ENCODE results near the gene TAS2R7. TPM values are rescaled to one million over a fixed set of nuclear protein-coding genes. Genes with fewer than 3 reads are reported as not detected.

Gene TAS2R7
- total RNA-seq (not detected), total RNA-seq (0 reads per million in 2 donors)

GRCh38 chr12:10802587-10802986, at the start of gene TAS2R7:
TAS2R7 (minus strand) TSS chr12:10802627; CDS start chr12:10802570, 57 bp downstream.
- no peak for ATAC-seq
- H3K9me3 ChIP-seq (ENCODE audit: control insufficient read depth, low read length, poor library complexity, severe bottlenecking): no peaks in the 10 kb centered on the region
- no peaks in the 10 kb centered on the region for H3K4me1 Mint-ChIP-seq
- H3K36me3 Mint-ChIP-seq (ENCODE audit: low read depth): no peaks in the 10 kb centered on the region
- DNase-seq: no peak
- H3K27me3 Mint-ChIP-seq: peaks cover 38% of the 10 kb centered on the region
- no peak within 1 kb of the TSS for H3K4me3 Mint-ChIP-seq
- no peak within 1 kb of the TSS for H3K27ac Mint-ChIP-seq

- peaks cover under 1% of the 10 kb centered on the region for H3K9me3 ChIP-seq (ENCODE audit: control insufficient read depth, low read length, poor library complexity, severe bottlenecking)
- no peak for DNase-seq
- H3K4me1 Mint-ChIP-seq: peaks cover 41% of the 10 kb centered on the region
- peak overlapping the region; percentile 61 for H3K4me3 Mint-ChIP-seq
- peak; percentile 44 for ATAC-seq
- no peaks in the 10 kb centered on the region for H3K27me3 Mint-ChIP-seq
- peak overlapping the region; percentile 75 for H3K27ac Mint-ChIP-seq
- peaks cover 9% of the 10 kb centered on the region for H3K36me3 Mint-ChIP-seq (ENCODE audit: low read depth)
These were observed 48.9 kb upstream of the TAS2R7 start for GRCh38 chr12:10851243-10851858.

GRCh38 chr12:10849425-10849878, 47.0 kb upstream of the TAS2R7 start, which contains the start of gene PRR4:
PRR4 (minus strand) TSS chr12:10849475; CDS start chr12:10849437, 38 bp downstream.
- H3K27me3 Mint-ChIP-seq: no peaks in the 10 kb centered on the region
- DNase-seq (no peak), ATAC-seq (peak; percentile 74)
- no peak within 1 kb of the TSS for H3K4me3 Mint-ChIP-seq
- peak within 1 kb of the TSS; percentile 75 for H3K27ac Mint-ChIP-seq
- H3K4me1 Mint-ChIP-seq: peaks cover 39% of the 10 kb centered on the region
- H3K9me3 ChIP-seq (ENCODE audit: control insufficient read depth, low read length, poor library complexity, severe bottlenecking): no peaks in the 10 kb centered on the region
- H3K36me3 Mint-ChIP-seq (ENCODE audit: low read depth): peaks cover 11% of the 10 kb centered on the region

- Mint-ChIP-seq H3K4me1 (peaks cover 34% of the 10 kb centered on the region), H3K27ac (no peak overlapping the region), H3K4me3 (no peak overlapping the region), H3K27me3 (no peaks in the 10 kb centered on the region), H3K36me3 (ENCODE audit: low read depth) (peaks cover 11% of the 10 kb centered on the region)
- no peak for DNase-seq
- no peak for ATAC-seq
- H3K9me3 ChIP-seq (ENCODE audit: control insufficient read depth, low read length, poor library complexity, severe bottlenecking): no peaks in the 10 kb centered on the region
These were observed 45.3 kb upstream of the TAS2R7 start for GRCh38 chr12:10847744-10848143.

- DNase-seq: no peak
- H3K4me3 Mint-ChIP-seq: no peak overlapping the region
- H3K27me3 Mint-ChIP-seq: no peaks in the 10 kb centered on the region
- no peak overlapping the region for H3K27ac Mint-ChIP-seq
- H3K36me3 Mint-ChIP-seq (ENCODE audit: low read depth): peaks cover 11% of the 10 kb centered on the region
- peaks cover 2% of the 10 kb centered on the region for H3K4me1 Mint-ChIP-seq
- no peak for ATAC-seq
- H3K9me3 ChIP-seq (ENCODE audit: control insufficient read depth, low read length, poor library complexity, severe bottlenecking): no peaks in the 10 kb centered on the region
These were observed 40.4 kb upstream of the TAS2R7 start for GRCh38 chr12:10842862-10843261.

GRCh38 chr12:10838461-10838860, 36.0 kb upstream of the TAS2R7 start:
- DNase-seq (no peak), ATAC-seq (no peak)
- H3K4me3 Mint-ChIP-seq: no peak overlapping the region
- H3K9me3 ChIP-seq (ENCODE audit: control insufficient read depth, low read length, poor library complexity, severe bottlenecking): no peaks in the 10 kb centered on the region
- no peak overlapping the region for H3K27ac Mint-ChIP-seq
- no peaks in the 10 kb centered on the region for H3K36me3 Mint-ChIP-seq (ENCODE audit: low read depth)
- no peaks in the 10 kb centered on the region for H3K27me3 Mint-ChIP-seq
- H3K4me1 Mint-ChIP-seq: no peaks in the 10 kb centered on the region

GRCh38 chr12:10829994-10830393, 27.6 kb upstream of the TAS2R7 start:
- Mint-ChIP-seq H3K36me3 (ENCODE audit: low read depth) (no peaks in the 10 kb centered on the region), H3K4me3 (no peak overlapping the region), H3K27ac (no peak overlapping the region), H3K27me3 (no peaks in the 10 kb centered on the region), H3K4me1 (peaks cover 2% of the 10 kb centered on the region)
- ATAC-seq: no peak
- DNase-seq: no peak
- H3K9me3 ChIP-seq (ENCODE audit: control insufficient read depth, low read length, poor library complexity, severe bottlenecking): no peaks in the 10 kb centered on the region

- Mint-ChIP-seq H3K36me3 (ENCODE audit: low read depth) (peaks cover 3% of the 10 kb centered on the region), H3K4me3 (no peak within 1 kb of the TSS), H3K27me3 (no peaks in the 10 kb centered on the region), H3K4me1 (peaks cover 5% of the 10 kb centered on the region), H3K27ac (no peak within 1 kb of the TSS)
- no peak for DNase-seq
- no peaks in the 10 kb centered on the region for H3K9me3 ChIP-seq (ENCODE audit: control insufficient read depth, low read length, poor library complexity, severe bottlenecking)
- ATAC-seq: no peak
These were observed 23.8 kb upstream of the TAS2R7 start, which contains the start of gene TAS2R10 for GRCh38 chr12:10826258-10826657. TAS2R10 (minus strand) TSS chr12:10826358; CDS start chr12:10826269, 89 bp downstream.

GRCh38 chr12:10824957-10825356, 22.5 kb upstream of the TAS2R7 start:
- peaks cover 3% of the 10 kb centered on the region for H3K36me3 Mint-ChIP-seq (ENCODE audit: low read depth)
- ATAC-seq (no peak), DNase-seq (no peak)
- H3K27ac Mint-ChIP-seq: no peak overlapping the region
- H3K4me1 Mint-ChIP-seq: peaks cover 5% of the 10 kb centered on the region
- H3K9me3 ChIP-seq (ENCODE audit: control insufficient read depth, low read length, poor library complexity, severe bottlenecking): no peaks in the 10 kb centered on the region
- H3K4me3 Mint-ChIP-seq: no peak overlapping the region
- no peaks in the 10 kb centered on the region for H3K27me3 Mint-ChIP-seq

- H3K9me3 ChIP-seq (ENCODE audit: control insufficient read depth, low read length, poor library complexity, severe bottlenecking): no peaks in the 10 kb centered on the region
- Mint-ChIP-seq H3K27ac (no peak overlapping the region), H3K4me3 (no peak overlapping the region), H3K36me3 (ENCODE audit: low read depth) (no peaks in the 10 kb centered on the region), H3K27me3 (peaks cover 10% of the 10 kb centered on the region), H3K4me1 (no peaks in the 10 kb centered on the region)
- ATAC-seq (no peak), DNase-seq (no peak)
These were observed 9.6 kb upstream of the TAS2R7 start for GRCh38 chr12:10811883-10812536.

GRCh38 chr12:10810068-10810467, 7.6 kb upstream of the TAS2R7 start, which contains the start of gene TAS2R9:
TAS2R9 (minus strand) TSS chr12:10810168; CDS start chr12:10810075, 93 bp downstream.
- no peak within 1 kb of the TSS for H3K27ac Mint-ChIP-seq
- no peak for DNase-seq
- peaks cover 15% of the 10 kb centered on the region for H3K27me3 Mint-ChIP-seq
- H3K4me3 Mint-ChIP-seq: no peak within 1 kb of the TSS
- no peak for ATAC-seq
- H3K36me3 Mint-ChIP-seq (ENCODE audit: low read depth): no peaks in the 10 kb centered on the region
- H3K4me1 Mint-ChIP-seq: no peaks in the 10 kb centered on the region
- H3K9me3 ChIP-seq (ENCODE audit: control insufficient read depth, low read length, poor library complexity, severe bottlenecking): no peaks in the 10 kb centered on the region

- H3K27ac Mint-ChIP-seq: no peak within 1 kb of the TSS
- H3K27me3 Mint-ChIP-seq: peaks cover 21% of the 10 kb centered on the region
- H3K9me3 ChIP-seq (ENCODE audit: control insufficient read depth, low read length, poor library complexity, severe bottlenecking): no peaks in the 10 kb centered on the region
- no peaks in the 10 kb centered on the region for H3K36me3 Mint-ChIP-seq (ENCODE audit: low read depth)
- no peak within 1 kb of the TSS for H3K4me3 Mint-ChIP-seq
- H3K4me1 Mint-ChIP-seq: no peaks in the 10 kb centered on the region
- DNase-seq (no peak), ATAC-seq (no peak)
These were observed 4.8 kb upstream of the TAS2R7 start, which contains the start of gene TAS2R8 for GRCh38 chr12:10807186-10807585. TAS2R8 (minus strand) TSS chr12:10807286; CDS start chr12:10806980, 306 bp downstream.

GRCh38 chr12:10801741-10802140, 686 bp downstream of the TAS2R7 start:
- no peak overlapping the region for H3K27ac Mint-ChIP-seq
- H3K36me3 Mint-ChIP-seq (ENCODE audit: low read depth): no peaks in the 10 kb centered on the region
- no peak for DNase-seq
- peaks cover 45% of the 10 kb centered on the region for H3K27me3 Mint-ChIP-seq
- H3K9me3 ChIP-seq (ENCODE audit: control insufficient read depth, low read length, poor library complexity, severe bottlenecking): no peaks in the 10 kb centered on the region
- no peaks in the 10 kb centered on the region for H3K4me1 Mint-ChIP-seq
- no peak for ATAC-seq
- H3K4me3 Mint-ChIP-seq: no peak overlapping the region
